HG03135 (cell line): Measurements from ENCODE around the gene SPOCD1.

Source experiments
- ATAC-seq: cut with Tn5 transposase; IDR thresholded peaks from one replicate; pipeline ENCODE4 v1.9.1; 2021; ENCODE audit warnings: mild to moderate bottlenecking, moderate library complexity; ENCODE audit not compliant: unreplicated experiment

SPOCD1 gene

GRCh38 chr1:31815752-31816500, at the start of gene SPOCD1:
SPOCD1 (minus strand) TSS chr1:31816022; CDS start chr1:31815333, 689 bp downstream.
- ATAC-seq = no peak

GRCh38 chr1:31862071-31862470, 46.2 kb upstream of the SPOCD1 start:
- ATAC-seq = no peak

GRCh38 chr1:31861346-31861745, 45.5 kb upstream of the SPOCD1 start:
- no peak for ATAC-seq

- ATAC-seq = no peak
Observed at GRCh38 chr1:31860581-31860980, 44.8 kb upstream of the SPOCD1 start.

- ATAC-seq = no peak
Observed at GRCh38 chr1:31859719-31860118, 43.9 kb upstream of the SPOCD1 start.

- no peak for ATAC-seq
Observed at GRCh38 chr1:31859044-31859443, 43.2 kb upstream of the SPOCD1 start.

- no peak for ATAC-seq
Observed at GRCh38 chr1:31857863-31858262, 42.0 kb upstream of the SPOCD1 start.

- ATAC-seq = no peak
Observed at GRCh38 chr1:31856140-31856539, 40.3 kb upstream of the SPOCD1 start.

- ATAC-seq = no peak
Observed at GRCh38 chr1:31855038-31855845, 39.4 kb upstream of the SPOCD1 start.

- ATAC-seq = no peak
Observed at GRCh38 chr1:31849653-31850052, 33.8 kb upstream of the SPOCD1 start.

GRCh38 chr1:31848381-31848897, 32.6 kb upstream of the SPOCD1 start:
- no peak for ATAC-seq

GRCh38 chr1:31846484-31846883, 30.7 kb upstream of the SPOCD1 start:
- no peak for ATAC-seq

GRCh38 chr1:31843506-31843905, 27.7 kb upstream of the SPOCD1 start:
- no peak for ATAC-seq

- ATAC-seq = no peak
Observed at GRCh38 chr1:31839662-31840343, 24.0 kb upstream of the SPOCD1 start.

GRCh38 chr1:31837451-31838158, 21.8 kb upstream of the SPOCD1 start:
- ATAC-seq = no peak

GRCh38 chr1:31836638-31837037, 20.8 kb upstream of the SPOCD1 start:
- no peak for ATAC-seq

- ATAC-seq = no peak
Observed at GRCh38 chr1:31835415-31835814, 19.6 kb upstream of the SPOCD1 start.

GRCh38 chr1:31834501-31834900, 18.7 kb upstream of the SPOCD1 start:
- ATAC-seq = no peak

- no peak for ATAC-seq
Observed at GRCh38 chr1:31831397-31832378, 15.9 kb upstream of the SPOCD1 start.

GRCh38 chr1:31830511-31830910, 14.7 kb upstream of the SPOCD1 start:
- no peak for ATAC-seq
